ENCODE results near the gene ATG9A. TPM values are rescaled to one million over a fixed set of nuclear protein-coding genes. Genes with fewer than 3 reads are reported as not detected.

Gene ATG9A
- total RNA-seq, 1 donor = 55.7 TPM

Other genes starting within 250 kb of the ATG9A start
- not detected in 2 replicates for gene FEV, start 244.5 kb downstream of the ATG9A start, total RNA-seq
- gene CRYBA2, start 236.2 kb downstream of the ATG9A start, total RNA-seq = 0.54 TPM in 1 of 2 replicates, not detected in the other
- 0.22 TPM in 1 of 2 replicates, not detected in the other for gene CFAP65, start 188.1 kb downstream of the ATG9A start, total RNA-seq
- not detected in 2 replicates for gene IHH, start 168.7 kb downstream of the ATG9A start, total RNA-seq
- gene NHEJ1, start 68.8 kb downstream of the ATG9A start, total RNA-seq = 19.9 and 27.6 TPM in 2 replicates
- 1.8 and 2.2 TPM in 2 replicates for gene SLC23A3, start 59.6 kb downstream of the ATG9A start, total RNA-seq
- gene CNPPD1, start 52.7 kb downstream of the ATG9A start, total RNA-seq = 25.9 and 28.0 TPM in 2 replicates
- gene RETREG2, start 51.4 kb downstream of the ATG9A start, total RNA-seq = 86.2 and 87.0 TPM in 2 replicates
- 16.4 and 22.6 TPM in 2 replicates for gene ZFAND2B, start 22.9 kb downstream of the ATG9A start, total RNA-seq
- gene ABCB6, start 10.7 kb downstream of the ATG9A start, total RNA-seq = 26.7 and 26.9 TPM in 2 replicates
- 21.5 and 31.2 TPM in 2 replicates for gene ANKZF1, start 170 bp upstream of the ATG9A start, total RNA-seq
- gene GLB1L, start 15.8 kb upstream of the ATG9A start, total RNA-seq = 16.5 and 34.4 TPM in 2 replicates
- 33.7 and 52.9 TPM in 2 replicates for gene STK16, start 15.8 kb upstream of the ATG9A start, total RNA-seq
- gene TUBA4B, start 23.6 kb upstream of the ATG9A start, total RNA-seq = not detected in 2 replicates
- gene TUBA4A, start 24.3 kb upstream of the ATG9A start, total RNA-seq = 26.5 and 28.6 TPM in 2 replicates
- gene DNAJB2, start 49.7 kb upstream of the ATG9A start, total RNA-seq = 36.3 and 50.0 TPM in 2 replicates
- 0.13 and 0.43 TPM in 2 replicates for gene PTPRN, start 79.8 kb upstream of the ATG9A start, total RNA-seq
- not detected in 2 replicates for gene RESP18, start 103.1 kb upstream of the ATG9A start, total RNA-seq
- gene DNPEP, start 158.3 kb upstream of the ATG9A start, total RNA-seq = 43.6 and 52.8 TPM in 2 replicates
- gene DES, start 188.7 kb upstream of the ATG9A start, total RNA-seq = 0.76 and 1.6 TPM in 2 replicates
- 18.6 and 28.7 TPM in 2 replicates for gene SPEG, start 205.2 kb upstream of the ATG9A start, total RNA-seq